ENCODE results near the gene TAS2R46.
"Not testable (repeated sequence)": the region's sequence is repeated elsewhere in the genome, so short reads cannot be mapped to it uniquely, and the experiment has no call there.

DNA sequence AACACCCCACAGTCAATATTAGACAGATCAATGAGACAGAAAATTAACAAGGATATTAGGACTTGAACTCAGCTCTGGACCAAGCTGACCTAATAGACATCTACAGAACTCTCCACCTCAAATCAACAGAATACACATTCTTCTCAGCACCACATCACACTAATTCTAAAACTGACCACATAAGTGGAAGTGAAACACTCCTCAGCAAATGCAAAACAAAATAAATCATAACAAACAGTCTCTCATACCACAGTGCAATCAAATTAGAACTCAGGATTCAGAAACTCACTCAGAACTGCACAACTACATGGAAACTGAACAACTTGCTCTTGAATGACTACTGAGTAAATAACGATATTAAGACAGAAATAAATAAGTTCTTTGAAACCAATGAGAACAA lies 49.1 kb upstream of the TAS2R46 start:
- not testable (repeated sequence) for TF ChIP-seq POLR2A (IDR thresholded peaks at IDR 0.05; ENCODE audit: insufficient read depth in 1 of 2, low read depth in 2 of 2, low read length in 2 of 2); POLR2AphosphoS5 (IDR thresholded peaks at IDR 0.05; ENCODE audit: low read depth, low read length); XBP1 (CRISPR knock-in tag; IDR thresholded peaks at IDR 0.05); CHD2 (IDR thresholded peaks at IDR 0.05; ENCODE audit: low read depth, low read length); ZEB1 (IDR thresholded peaks at IDR 0.05; ENCODE audit: insufficient replicate concordance, low read depth); ZNF121 (CRISPR knock-in tag; IDR thresholded peaks at IDR 0.05); ZSCAN31 (CRISPR knock-in tag; IDR thresholded peaks at IDR 0.05; ENCODE audit: low read depth)
- TF ChIP-seq, protein P1, sequence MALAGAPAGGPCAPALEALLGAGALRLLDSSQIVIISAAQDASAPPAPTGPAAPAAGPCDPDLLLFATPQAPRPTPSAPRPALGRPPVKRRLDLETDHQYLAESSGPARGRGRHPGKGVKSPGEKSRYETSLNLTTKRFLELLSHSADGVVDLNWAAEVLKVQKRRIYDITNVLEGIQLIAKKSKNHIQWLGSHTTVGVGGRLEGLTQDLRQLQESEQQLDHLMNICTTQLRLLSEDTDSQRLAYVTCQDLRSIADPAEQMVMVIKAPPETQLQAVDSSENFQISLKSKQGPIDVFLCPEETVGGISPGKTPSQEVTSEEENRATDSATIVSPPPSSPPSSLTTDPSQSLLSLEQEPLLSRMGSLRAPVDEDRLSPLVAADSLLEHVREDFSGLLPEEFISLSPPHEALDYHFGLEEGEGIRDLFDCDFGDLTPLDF (CRISPR knock-in tag; IDR thresholded peaks at IDR 0.05), result not testable (repeated sequence)
- TF ChIP-seq, protein P2, sequence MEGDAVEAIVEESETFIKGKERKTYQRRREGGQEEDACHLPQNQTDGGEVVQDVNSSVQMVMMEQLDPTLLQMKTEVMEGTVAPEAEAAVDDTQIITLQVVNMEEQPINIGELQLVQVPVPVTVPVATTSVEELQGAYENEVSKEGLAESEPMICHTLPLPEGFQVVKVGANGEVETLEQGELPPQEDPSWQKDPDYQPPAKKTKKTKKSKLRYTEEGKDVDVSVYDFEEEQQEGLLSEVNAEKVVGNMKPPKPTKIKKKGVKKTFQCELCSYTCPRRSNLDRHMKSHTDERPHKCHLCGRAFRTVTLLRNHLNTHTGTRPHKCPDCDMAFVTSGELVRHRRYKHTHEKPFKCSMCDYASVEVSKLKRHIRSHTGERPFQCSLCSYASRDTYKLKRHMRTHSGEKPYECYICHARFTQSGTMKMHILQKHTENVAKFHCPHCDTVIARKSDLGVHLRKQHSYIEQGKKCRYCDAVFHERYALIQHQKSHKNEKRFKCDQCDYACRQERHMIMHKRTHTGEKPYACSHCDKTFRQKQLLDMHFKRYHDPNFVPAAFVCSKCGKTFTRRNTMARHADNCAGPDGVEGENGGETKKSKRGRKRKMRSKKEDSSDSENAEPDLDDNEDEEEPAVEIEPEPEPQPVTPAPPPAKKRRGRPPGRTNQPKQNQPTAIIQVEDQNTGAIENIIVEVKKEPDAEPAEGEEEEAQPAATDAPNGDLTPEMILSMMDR (CRISPR knock-in tag; IDR thresholded peaks at IDR 0.05), result not testable (repeated sequence)
- TF ChIP-seq, protein P3, sequence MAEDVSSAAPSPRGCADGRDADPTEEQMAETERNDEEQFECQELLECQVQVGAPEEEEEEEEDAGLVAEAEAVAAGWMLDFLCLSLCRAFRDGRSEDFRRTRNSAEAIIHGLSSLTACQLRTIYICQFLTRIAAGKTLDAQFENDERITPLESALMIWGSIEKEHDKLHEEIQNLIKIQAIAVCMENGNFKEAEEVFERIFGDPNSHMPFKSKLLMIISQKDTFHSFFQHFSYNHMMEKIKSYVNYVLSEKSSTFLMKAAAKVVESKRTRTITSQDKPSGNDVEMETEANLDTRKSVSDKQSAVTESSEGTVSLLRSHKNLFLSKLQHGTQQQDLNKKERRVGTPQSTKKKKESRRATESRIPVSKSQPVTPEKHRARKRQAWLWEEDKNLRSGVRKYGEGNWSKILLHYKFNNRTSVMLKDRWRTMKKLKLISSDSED (CRISPR knock-in tag; IDR thresholded peaks at IDR 0.05), result not testable (repeated sequence)
- TF ChIP-seq, protein P4, sequence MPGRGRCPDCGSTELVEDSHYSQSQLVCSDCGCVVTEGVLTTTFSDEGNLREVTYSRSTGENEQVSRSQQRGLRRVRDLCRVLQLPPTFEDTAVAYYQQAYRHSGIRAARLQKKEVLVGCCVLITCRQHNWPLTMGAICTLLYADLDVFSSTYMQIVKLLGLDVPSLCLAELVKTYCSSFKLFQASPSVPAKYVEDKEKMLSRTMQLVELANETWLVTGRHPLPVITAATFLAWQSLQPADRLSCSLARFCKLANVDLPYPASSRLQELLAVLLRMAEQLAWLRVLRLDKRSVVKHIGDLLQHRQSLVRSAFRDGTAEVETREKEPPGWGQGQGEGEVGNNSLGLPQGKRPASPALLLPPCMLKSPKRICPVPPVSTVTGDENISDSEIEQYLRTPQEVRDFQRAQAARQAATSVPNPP (CRISPR knock-in tag; IDR thresholded peaks at IDR 0.05), result not testable (repeated sequence)

All from HepG2 (cell line).